BE2C (cell line): ENCODE data around the gene MIPOL1.

Experiments
- DNase-seq: peaks from one replicate; pipeline ENCODE4 v3.0.0-alpha.2; 2020
- H3K27me3 ChIP-seq: fragments of 250-450 bp; sonication (Bioruptor Pico); 2 replicates; pipeline ENCODE4 v1.5.1; 2020; ENCODE audit warnings: mild to moderate bottlenecking
- H3K36me3 ChIP-seq: fragments of 250-450 bp; sonication (Bioruptor Pico); 2 replicates; pipeline ENCODE4 v1.5.1; 2020; ENCODE audit warnings: mild to moderate bottlenecking
- H3K4me1 ChIP-seq: fragments of 250-450 bp; sonication (Bioruptor Pico); 2 replicates; pipeline ENCODE4 v1.5.1; 2020
- H3K4me3 ChIP-seq: 2 replicates; pipeline ENCODE4 v1.5.1; 2011; ENCODE audit warnings: low read depth, low read length
- H3K9me3 ChIP-seq: fragments of 250-450 bp; sonication (Bioruptor Pico); 2 replicates; pipeline ENCODE4 v1.5.1; 2020
- CTCF ChIP-seq: IDR thresholded peaks from 2 replicates; pipeline ENCODE4 v1.5.1; 2012; ENCODE audit warnings: mild to moderate bottlenecking, low read depth, low read length

MIPOL1 gene

GRCh38 chr14:37590428-37591139 lies 392.8 kb downstream of the MIPOL1 start:
- H3K27me3 ChIP-seq, result peaks cover 97% of the 10 kb centered on the region
- no peaks in the 10 kb centered on the region for H3K36me3 ChIP-seq
- no peaks in the 10 kb centered on the region for H3K4me1 ChIP-seq
- TF ChIP-seq CTCF, result no peak
- no peak overlapping the region for H3K4me3 ChIP-seq
- H3K9me3 ChIP-seq, result no peaks in the 10 kb centered on the region
- DNase-seq, result no peak

- no peak for TF ChIP-seq CTCF
- H3K4me3 ChIP-seq, result no peak overlapping the region
- peaks cover 99% of the 10 kb centered on the region for H3K27me3 ChIP-seq
- no peaks in the 10 kb centered on the region for H3K36me3 ChIP-seq
- H3K4me1 ChIP-seq, result no peaks in the 10 kb centered on the region
- no peaks in the 10 kb centered on the region for H3K9me3 ChIP-seq
- DNase-seq, result no peak
Observed at GRCh38 chr14:37591311-37591940, 393.7 kb downstream of the MIPOL1 start.

GRCh38 chr14:37591941-37592481 lies 394.3 kb downstream of the MIPOL1 start:
- Histone ChIP-seq H3K4me1 (no peaks in the 10 kb centered on the region), H3K27me3 (peaks cover 99% of the 10 kb centered on the region), H3K36me3 (no peaks in the 10 kb centered on the region), H3K4me3 (no peak overlapping the region), H3K9me3 (no peaks in the 10 kb centered on the region)
- DNase-seq, result no peak
- no peak for TF ChIP-seq CTCF

- Histone ChIP-seq H3K9me3 (no peaks in the 10 kb centered on the region), H3K4me3 (no peak overlapping the region), H3K27me3 (peaks cover 99% of the 10 kb centered on the region), H3K4me1 (no peaks in the 10 kb centered on the region), H3K36me3 (no peaks in the 10 kb centered on the region)
- DNase-seq, result no peak
- no peak for TF ChIP-seq CTCF
Observed at GRCh38 chr14:37592482-37593408, 395.0 kb downstream of the MIPOL1 start.

- no peak for TF ChIP-seq CTCF
- Histone ChIP-seq H3K36me3 (no peaks in the 10 kb centered on the region), H3K9me3 (no peaks in the 10 kb centered on the region), H3K4me3 (no peak overlapping the region), H3K4me1 (no peaks in the 10 kb centered on the region), H3K27me3 (peaks cover 99% of the 10 kb centered on the region)
- no peak for DNase-seq
Observed at GRCh38 chr14:37593511-37594237, 395.9 kb downstream of the MIPOL1 start.
